HG03354 (cell line): ENCODE results near the gene PI3.

Experiments used
- ATAC-seq: cut with Tn5 transposase; IDR thresholded peaks from one replicate; pipeline ENCODE4 v1.9.1; 2021; ENCODE audit warnings: mild to moderate bottlenecking; ENCODE audit not compliant: unreplicated experiment, poor library complexity, severe bottlenecking

PI3 gene

DNA sequence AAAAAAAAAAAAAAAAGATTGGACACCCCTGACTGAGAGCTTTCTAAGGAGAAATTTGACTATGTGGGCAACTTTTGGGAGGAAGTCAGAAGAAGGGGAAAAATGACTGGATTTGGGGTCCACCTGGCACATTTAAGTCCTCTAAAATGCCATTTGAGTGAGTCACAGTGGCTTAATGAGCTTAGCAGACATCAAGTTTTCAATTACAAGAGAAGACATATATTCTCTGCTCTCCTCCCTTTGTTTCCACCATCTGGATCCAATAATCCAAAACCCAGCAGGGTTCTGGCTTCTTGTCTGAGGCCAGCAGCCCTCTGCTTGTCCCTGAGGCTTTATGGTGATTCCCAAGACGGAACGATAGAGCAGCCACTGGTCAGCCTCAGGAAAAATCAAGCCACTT lies 6.9 kb downstream of the PI3 start:
- ATAC-seq: no peak

DNA sequence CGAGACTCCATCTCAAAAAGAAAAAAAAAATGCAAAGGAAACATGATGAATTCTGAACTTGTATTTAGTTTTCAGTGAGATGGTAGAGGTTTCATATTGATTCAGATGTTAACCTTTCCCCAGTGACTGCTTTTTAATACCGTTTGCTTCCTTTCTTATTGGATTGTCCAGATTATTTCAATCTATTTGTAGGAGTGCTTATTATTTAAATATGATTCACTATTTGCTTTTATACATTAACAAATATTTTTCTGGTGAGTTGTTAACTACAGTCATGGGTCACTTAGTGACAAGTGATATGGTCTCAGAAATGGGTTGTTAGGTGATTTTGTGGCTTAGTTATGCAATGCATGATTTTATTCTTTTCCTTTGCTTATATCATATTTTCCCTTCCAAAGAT lies 8.4 kb downstream of the PI3 start:
- ATAC-seq: no peak

GRCh38 chr20:45187693-45188092 lies 13.0 kb downstream of the PI3 start:
- ATAC-seq: no peak

DNA sequence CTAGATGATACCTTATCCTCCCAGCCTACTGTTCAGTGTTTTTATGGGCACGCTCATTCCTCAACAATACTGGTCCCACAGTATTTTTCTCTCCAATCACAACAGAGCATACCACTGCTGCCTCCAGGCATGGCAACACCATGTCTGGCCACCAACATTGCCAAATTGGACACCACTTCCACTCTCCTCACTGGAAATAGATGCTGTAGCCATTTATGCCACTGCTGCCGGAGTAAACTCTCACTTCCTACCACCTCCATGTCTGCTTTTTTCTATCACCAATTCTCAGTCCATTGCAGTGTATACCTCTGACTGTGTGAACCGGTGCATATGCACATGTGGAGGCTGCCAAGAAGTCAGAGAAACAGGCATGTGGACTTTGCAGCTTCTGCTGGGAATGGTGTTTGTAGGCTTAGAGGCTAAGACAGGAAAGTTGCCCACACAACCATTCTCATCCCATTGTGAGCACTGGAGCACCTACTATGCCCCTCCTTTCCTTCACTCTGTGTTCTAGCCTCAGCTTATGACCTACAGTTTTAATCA lies 14.4 kb downstream of the PI3 start:
- ATAC-seq: no peak

- no peak for ATAC-seq
These were observed 15.2 kb downstream of the PI3 start for GRCh38 chr20:45189861-45190260.

GRCh38 chr20:45191926-45192325 lies 17.2 kb downstream of the PI3 start:
- no peak for ATAC-seq

DNA sequence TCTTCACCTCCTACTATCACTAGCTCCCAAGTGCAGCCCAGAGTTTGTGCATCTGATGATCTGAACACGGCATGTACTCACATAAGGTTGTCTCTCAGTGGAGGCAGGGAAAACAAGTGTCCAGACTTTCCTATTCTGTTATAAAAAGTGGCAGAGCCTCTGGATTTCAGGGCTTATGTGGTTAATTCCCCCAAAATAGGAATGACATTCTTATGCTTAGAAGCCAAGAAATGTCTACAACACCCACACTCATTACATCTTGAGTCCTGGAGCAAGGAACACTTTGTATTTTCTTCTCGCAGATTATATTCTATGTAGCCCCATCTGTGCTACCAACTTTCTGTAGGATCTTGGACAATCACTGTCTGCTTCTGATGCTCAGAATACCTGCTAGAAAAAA lies 18.6 kb downstream of the PI3 start:
- no peak for ATAC-seq

DNA sequence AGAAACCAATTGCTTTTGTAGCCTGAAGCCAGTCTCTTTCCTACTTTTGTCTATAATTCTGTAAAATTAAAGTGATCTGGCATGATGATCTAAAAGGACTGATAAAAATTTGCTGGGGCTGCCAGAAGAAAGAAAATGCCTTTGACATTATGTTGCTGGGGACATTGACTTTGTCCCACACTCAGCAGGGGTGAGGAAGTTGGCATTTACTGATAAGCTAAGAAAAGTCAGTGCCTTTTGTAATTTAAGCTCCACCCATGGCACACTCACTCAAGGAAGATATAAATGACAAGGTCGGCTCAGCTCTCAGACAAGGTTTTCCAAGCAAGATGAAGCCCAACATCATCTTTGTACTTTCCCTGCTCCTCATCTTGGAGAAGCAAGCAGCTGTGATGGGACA lies 32.0 kb downstream of the PI3 start, which contains the start of gene SEMG1:
TSS of gene SEMG1 (plus strand) at position 309 of the 400 bp plus-strand sequence. CDS start at position 330, 21 bp downstream.
- ATAC-seq: no peak

GRCh38 chr20:45209924-45210323 lies 35.2 kb downstream of the PI3 start:
- no peak for ATAC-seq

GRCh38 chr20:45211569-45212474 lies 37.1 kb downstream of the PI3 start:
- ATAC-seq: no peak

- ATAC-seq: no peak
These were observed 38.1 kb downstream of the PI3 start for GRCh38 chr20:45212836-45213235.

- no peak for ATAC-seq
These were observed 43.4 kb downstream of the PI3 start for GRCh38 chr20:45218124-45218523.

DNA sequence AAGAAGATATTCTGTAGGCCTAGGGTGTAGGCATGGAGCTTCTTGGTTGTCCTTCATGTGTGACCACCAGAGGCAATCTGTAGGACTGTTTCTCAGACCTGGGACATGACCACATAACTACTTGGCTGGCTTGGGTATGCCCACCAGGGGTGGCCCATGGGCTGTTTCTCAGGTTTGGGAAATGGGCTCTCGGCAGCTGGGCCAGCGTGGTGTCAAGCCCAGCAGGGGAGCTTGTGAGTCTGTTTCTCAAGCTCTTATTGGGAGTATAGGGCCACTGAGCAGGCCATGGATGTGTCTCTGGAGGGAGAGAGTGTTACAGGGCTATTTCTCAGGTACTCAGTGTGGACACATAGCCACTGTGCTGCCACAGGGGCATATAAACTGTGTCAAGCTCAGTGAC lies 43.9 kb downstream of the PI3 start:
- ATAC-seq: no peak

DNA sequence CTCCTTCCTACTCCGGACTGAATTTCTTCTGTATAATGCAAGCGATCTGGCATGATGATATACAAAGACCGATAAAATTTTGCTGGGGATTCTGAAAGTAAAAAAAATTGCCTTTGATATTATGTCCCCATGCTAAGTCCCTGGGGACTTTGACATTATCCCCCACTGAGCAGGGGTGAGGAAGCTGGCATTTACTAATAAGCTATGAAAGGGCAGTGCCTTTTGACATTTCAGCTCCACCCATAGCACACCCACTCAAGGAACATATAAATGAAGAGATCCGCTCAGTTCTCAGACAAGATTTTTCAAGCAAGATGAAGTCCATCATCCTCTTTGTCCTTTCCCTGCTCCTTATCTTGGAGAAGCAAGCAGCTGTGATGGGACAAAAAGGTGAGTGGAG lies 46.4 kb downstream of the PI3 start, which contains the start of gene SEMG2:
TSS of gene SEMG2 (plus strand) at position 298 of the 400 bp plus-strand sequence. CDS start at position 315, 17 bp downstream.
- no peak for ATAC-seq

GRCh38 chr20:45223136-45223535 lies 48.4 kb downstream of the PI3 start:
- ATAC-seq: no peak
